Measurements from ENCODE around the gene DDIT3. TPM values are rescaled to one million over a fixed set of nuclear protein-coding genes. Genes with fewer than 3 reads are reported as not detected.
A peak's percentile ranks its signal among the peaks of the same experiment; 100 is the strongest.
"Not testable (repeated sequence)": the region's sequence is repeated elsewhere in the genome, so short reads cannot be mapped to it uniquely, and the experiment has no call there.

Gene DDIT3
- total and polyA plus RNA-seq, 2 experiments from 2014 or later, result 33.8 to 44.2 TPM

GRCh38 chr12:57518920-57519795 lies 1.2 kb downstream of the DDIT3 start:
- peak overlapping the region; percentile 99 for H3K27ac ChIP-seq
- H3K4me3 ChIP-seq, result peak overlapping the region; percentile 80
- H3K27me3 ChIP-seq, result no peaks in the 10 kb centered on the region
- no peak for TF ChIP-seq CTCF (IDR thresholded peaks at IDR 0.05; ENCODE audit: low read depth, low read length)
- peaks cover 34% of the 10 kb centered on the region for H3K36me3 ChIP-seq
- peak in 1 of 2 donors; percentile 80 for DNase-seq (ENCODE audit: low read depth in 1 of 2, low spot score in 1 of 2)
- no peaks in the 10 kb centered on the region for H3K9me3 ChIP-seq (ENCODE audit: low read depth)
- peaks cover 29% of the 10 kb centered on the region for H3K4me1 ChIP-seq (ENCODE audit: low read depth)

- no peak for TF ChIP-seq CTCF (IDR thresholded peaks at IDR 0.05; ENCODE audit: low read depth, low read length)
Measured at GRCh38 chr12:57518176-57518919, 2.0 kb downstream of the DDIT3 start.

GRCh38 chr12:57517718-57518117 lies 2.6 kb downstream of the DDIT3 start:
- Histone ChIP-seq H3K4me1 (ENCODE audit: low read depth) (peaks cover 22% of the 10 kb centered on the region), H3K36me3 (peaks cover 42% of the 10 kb centered on the region)
- H3K27me3 ChIP-seq; H3K4me3 ChIP-seq; H3K9me3 ChIP-seq (ENCODE audit: low read depth); H3K27ac ChIP-seq; DNase-seq (ENCODE audit: low read depth in 1 of 2, low spot score in 1 of 2): not testable (repeated sequence)

More at GRCh38 chr12:57518176-57518919, 2.0 kb downstream of the DDIT3 start:
- H3K4me3 ChIP-seq, result peak overlapping the region; percentile 80
- no peaks in the 10 kb centered on the region for H3K27me3 ChIP-seq
- no peaks in the 10 kb centered on the region for H3K9me3 ChIP-seq (ENCODE audit: low read depth)
- DNase-seq (ENCODE audit: low read depth in 1 of 2, low spot score in 1 of 2), result peak in 1 of 2 donors; percentile 44
- H3K36me3 ChIP-seq, result peaks cover 38% of the 10 kb centered on the region
- H3K4me1 ChIP-seq (ENCODE audit: low read depth), result peaks cover 22% of the 10 kb centered on the region
- H3K27ac ChIP-seq, result no peak overlapping the region

GRCh38 chr12:57517187-57517586 lies 3.1 kb downstream of the DDIT3 start:
- Histone ChIP-seq H3K4me3 (no peak overlapping the region), H3K36me3 (peaks cover 47% of the 10 kb centered on the region), H3K9me3 (ENCODE audit: low read depth) (no peaks in the 10 kb centered on the region), H3K27ac (peak overlapping the region; percentile 39), H3K4me1 (ENCODE audit: low read depth) (peaks cover 22% of the 10 kb centered on the region), H3K27me3 (no peaks in the 10 kb centered on the region)
- peak in 1 of 2 donors; percentile 50 for DNase-seq (ENCODE audit: low read depth in 1 of 2, low spot score in 1 of 2)
- TF ChIP-seq CTCF (IDR thresholded peaks at IDR 0.05; ENCODE audit: low read depth, low read length), result no peak

- H3K36me3 ChIP-seq, result peaks cover 52% of the 10 kb centered on the region
- TF ChIP-seq CTCF (IDR thresholded peaks at IDR 0.05; ENCODE audit: low read depth, low read length), result no peak
- H3K4me1 ChIP-seq (ENCODE audit: low read depth), result peaks cover 19% of the 10 kb centered on the region
- DNase-seq (ENCODE audit: low read depth in 1 of 2, low spot score in 1 of 2), result no peak
- H3K9me3 ChIP-seq (ENCODE audit: low read depth), result no peaks in the 10 kb centered on the region
- H3K4me3 ChIP-seq, result no peak overlapping the region
- peak overlapping the region; percentile 39 for H3K27ac ChIP-seq
- no peaks in the 10 kb centered on the region for H3K27me3 ChIP-seq
Measured at GRCh38 chr12:57516617-57517153, 3.6 kb downstream of the DDIT3 start.

Measured in cardiac muscle cell (in vitro differentiated cells and primary cell).